ENCODE results near the gene CDKN1A.

GRCh38 chr6:36698871-36699271 lies 20.4 kb downstream of the CDKN1A start:
- TF ChIP-seq, protein P1, sequence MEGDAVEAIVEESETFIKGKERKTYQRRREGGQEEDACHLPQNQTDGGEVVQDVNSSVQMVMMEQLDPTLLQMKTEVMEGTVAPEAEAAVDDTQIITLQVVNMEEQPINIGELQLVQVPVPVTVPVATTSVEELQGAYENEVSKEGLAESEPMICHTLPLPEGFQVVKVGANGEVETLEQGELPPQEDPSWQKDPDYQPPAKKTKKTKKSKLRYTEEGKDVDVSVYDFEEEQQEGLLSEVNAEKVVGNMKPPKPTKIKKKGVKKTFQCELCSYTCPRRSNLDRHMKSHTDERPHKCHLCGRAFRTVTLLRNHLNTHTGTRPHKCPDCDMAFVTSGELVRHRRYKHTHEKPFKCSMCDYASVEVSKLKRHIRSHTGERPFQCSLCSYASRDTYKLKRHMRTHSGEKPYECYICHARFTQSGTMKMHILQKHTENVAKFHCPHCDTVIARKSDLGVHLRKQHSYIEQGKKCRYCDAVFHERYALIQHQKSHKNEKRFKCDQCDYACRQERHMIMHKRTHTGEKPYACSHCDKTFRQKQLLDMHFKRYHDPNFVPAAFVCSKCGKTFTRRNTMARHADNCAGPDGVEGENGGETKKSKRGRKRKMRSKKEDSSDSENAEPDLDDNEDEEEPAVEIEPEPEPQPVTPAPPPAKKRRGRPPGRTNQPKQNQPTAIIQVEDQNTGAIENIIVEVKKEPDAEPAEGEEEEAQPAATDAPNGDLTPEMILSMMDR (IDR thresholded peaks at IDR 0.05): no peak
- TF ChIP-seq POLR2A (IDR thresholded peaks at IDR 0.05): no peak
